NCI-H345 treated with DMSO at 0.1 percent for 48 hours (cell line): Measurements from ENCODE around the gene AIF1.

Source experiments
- DNase-seq: peaks from one replicate; lab custom pipeline; 2025; ENCODE audit not compliant: unreplicated experiment; lab: John Stamatoyannopoulos, UW

AIF1 gene

DNA sequence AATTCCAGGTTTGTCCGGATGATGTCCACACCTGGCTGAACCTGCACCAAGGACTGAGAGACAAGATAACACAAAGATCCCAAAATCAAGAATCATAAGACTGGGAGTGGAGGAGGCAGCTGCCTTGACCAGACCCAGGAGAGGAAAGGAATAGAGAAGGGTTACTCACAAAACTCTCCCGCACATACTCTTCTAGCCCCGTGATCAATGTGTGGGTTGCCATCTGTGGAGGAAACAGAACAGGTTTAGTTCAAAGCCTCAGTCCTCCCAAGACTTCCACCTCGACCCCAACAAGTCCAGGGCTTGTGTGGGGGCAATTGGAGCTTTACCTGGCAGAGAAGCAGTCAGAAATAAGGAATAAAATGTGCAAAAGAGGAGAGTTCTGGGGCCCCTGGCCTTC is 26.3 kb downstream of the AIF1 start:
- DNase-seq, result no peak

GRCh38 chr6:31642798-31643570 is 27.9 kb downstream of the AIF1 start:
- DNase-seq, result no peak

DNA sequence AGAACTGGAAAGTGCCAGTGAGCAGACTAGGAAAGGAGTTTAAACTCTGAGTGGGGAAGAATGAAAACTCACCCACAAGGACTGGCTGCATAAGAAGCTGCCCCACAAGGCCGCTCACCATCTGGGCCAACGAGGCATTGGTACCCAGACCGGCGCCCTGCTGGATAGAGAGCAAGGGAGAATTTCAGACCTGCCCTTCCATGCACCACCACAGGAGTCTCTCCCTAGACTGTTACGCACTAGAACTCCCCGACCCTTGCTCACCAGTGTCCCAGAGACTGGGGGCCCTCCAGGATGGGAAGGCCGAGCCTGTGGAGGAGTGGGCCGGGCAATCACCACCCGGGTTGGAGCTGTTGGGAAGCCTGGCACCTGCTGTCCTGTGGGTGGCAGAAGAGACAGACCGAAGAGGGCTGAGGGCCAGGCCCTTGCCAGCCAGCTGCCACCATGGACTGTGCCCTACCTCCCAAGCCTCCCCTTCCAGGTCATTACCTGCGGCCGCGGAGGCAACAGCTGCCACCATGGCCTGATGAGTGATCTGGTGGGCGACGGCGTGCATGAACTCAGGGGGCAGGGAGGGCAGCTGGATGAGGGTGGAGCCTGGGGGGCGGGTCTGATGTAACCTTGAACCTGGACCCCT is 28.9 kb downstream of the AIF1 start:
- DNase-seq, result no peak

GRCh38 chr6:31645325-31645724 is 30.3 kb downstream of the AIF1 start:
- no peak for DNase-seq

- peak; percentile 26 for DNase-seq
Observed at GRCh38 chr6:31651602-31652191, 36.7 kb downstream of the AIF1 start.

GRCh38 chr6:31652925-31653724 is 38.1 kb downstream of the AIF1 start:
- no peak for DNase-seq

- DNase-seq, result no peak
Observed at GRCh38 chr6:31654574-31655348, 39.7 kb downstream of the AIF1 start.

DNA sequence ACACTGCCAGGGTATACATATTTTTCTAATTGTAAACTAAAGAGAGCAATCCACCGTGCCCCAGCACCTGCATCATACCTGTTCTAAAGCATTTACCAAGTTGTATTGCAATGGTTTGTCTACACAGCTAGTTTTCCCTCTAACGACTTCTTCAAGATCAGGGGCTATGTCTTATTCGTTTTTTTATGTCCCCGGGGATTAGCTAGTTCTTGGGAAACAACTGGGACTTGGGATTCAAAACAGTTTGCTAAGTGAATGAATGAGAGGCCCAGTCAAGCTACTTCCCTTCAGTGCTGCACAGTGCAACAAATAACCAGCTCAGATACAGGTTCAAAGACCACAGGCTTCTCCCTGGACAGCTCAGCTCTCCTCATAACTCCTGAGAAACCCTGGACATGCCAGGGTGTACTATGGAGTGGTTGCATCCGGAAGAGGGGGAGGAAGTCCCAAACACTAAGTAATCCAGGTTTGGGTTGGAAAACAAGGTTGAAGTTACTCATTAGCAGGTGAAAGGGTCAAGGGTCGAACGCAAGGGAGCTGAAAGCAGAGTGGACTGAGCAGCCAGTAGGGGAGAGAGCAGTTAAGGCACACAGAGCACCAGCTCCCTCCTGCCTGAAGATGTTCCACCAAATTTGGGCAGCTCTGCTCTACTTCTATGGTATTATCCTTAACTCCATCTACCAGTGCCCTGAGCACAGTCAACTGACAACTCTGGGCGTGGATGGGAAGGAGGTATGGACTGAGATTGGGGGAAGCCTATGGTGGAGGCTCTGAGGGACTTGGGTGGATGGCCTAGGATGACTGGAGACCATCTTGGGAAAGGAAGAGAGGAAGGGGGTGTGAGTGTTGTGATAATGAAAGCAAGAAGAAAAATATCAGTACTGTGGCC is 40.6 kb downstream of the AIF1 start, which contains the start of gene APOM:
Gene APOM, plus strand, starts transcription at position 546 of the 889 bp plus-strand sequence. Its CDS starts 73 bp downstream, at position 619.
- DNase-seq, result no peak

DNA sequence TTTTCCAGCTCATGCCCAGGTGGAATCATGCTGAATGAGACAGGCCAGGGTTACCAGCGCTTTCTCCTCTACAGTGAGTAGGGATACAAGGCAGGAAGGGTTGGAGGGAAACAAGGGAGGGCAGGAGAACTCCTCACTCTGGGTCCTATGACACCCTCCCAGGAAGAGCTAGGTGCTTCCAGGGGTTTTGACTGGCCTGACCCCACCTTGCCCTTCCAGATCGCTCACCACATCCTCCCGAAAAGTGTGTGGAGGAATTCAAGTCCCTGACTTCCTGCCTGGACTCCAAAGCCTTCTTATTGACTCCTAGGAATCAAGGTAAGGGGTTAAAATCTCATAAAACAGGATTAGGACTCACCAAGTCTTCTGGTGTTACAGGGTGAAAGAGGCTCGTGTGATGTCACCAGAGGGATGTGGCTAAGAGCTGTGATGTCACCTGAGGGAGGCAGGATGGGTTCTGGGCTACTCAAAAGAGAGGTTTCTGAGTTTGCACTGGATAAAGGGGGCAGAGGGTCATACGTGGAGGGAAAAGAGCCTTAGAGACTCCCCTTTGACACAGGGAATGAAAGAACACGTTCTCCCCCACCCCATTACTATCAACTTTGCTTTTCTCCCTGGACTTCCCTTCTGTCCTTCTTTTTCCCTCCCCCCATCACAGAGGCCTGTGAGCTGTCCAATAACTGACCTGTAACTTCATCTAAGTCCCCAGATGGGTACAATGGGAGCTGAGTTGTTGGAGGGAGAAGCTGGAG is 42.5 kb downstream of the AIF1 start:
- no peak for DNase-seq

- DNase-seq, result no peak
Observed at GRCh38 chr6:31658158-31658688, 43.2 kb downstream of the AIF1 start.

DNA sequence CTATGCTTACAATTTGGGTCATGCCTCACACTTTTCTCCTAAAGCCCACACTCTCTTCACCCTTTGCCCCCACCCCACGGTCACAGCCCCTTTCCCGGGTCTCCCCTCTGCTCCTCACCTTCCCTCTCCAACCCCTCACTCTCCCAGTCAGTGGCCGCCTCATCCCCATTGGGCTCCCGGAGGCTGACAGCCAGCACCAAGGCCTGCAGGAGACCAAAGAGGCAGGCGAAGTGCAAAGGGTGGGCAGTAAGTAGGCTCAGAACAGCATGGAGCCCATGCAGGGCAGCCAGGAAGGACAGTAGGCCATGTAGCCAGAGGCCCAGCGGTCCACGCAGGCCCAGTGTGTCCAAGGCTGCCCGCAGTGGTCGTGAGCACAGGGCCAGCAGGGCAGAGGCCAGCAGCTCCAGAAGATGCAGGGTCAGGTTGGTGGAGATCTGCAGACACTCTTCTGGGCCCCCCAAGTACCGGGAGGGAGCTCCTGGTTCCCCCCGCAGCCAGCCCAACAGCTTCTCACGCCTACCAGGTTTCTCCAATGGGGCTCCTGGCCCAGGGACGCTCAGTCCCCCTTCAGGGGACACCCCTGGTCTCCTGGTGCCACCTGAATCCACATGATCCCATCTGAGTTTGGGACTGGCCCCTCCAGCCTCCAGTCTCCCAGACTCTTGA is 44.1 kb downstream of the AIF1 start:
- no peak for DNase-seq

DNA sequence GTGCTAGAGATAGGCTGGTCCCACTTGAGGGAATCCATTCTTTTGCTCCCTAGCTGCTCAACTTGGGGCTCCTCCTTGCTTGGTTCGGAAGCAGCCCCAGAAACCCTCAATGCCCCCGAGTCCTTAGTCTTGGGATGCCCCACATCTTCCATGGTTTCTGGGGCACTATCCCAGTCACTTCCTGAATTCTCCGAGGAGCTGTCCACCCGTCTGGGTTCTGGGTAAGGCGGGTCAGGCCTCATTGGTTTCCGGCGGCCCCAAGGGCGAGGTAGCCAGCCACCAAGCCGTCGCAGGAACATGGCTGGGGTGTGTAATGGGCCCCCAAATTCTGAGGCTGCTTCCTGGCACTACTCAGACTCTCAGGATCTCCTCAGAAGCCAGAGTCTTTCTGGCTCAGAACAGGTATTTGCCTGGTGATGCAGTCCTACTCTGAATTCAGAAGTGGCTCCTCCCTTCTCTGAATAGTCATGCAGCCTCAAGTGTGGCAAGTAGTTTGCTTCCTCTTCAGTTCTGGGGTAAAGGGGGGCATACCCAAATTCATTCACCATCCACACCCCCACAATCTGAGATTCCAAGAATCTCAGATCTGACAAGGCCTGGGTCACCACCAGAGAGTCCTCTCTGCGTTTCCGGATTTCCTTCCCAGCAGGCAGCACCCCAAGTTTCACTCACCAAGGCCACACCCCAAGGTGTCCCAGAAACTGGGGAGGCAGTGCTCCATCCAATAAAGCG is 44.8 kb downstream of the AIF1 start:
- no peak for DNase-seq

- DNase-seq, result peak; percentile 65
Observed at GRCh38 chr6:31660381-31661261, 45.6 kb downstream of the AIF1 start, which contains the start of gene C6orf47. TSS of gene C6orf47 (minus strand) at chr6:31660778. CDS start at chr6:31659947, 831 bp downstream.

GRCh38 chr6:31661262-31662123 is 46.5 kb downstream of the AIF1 start:
- DNase-seq, result no peak

DNA sequence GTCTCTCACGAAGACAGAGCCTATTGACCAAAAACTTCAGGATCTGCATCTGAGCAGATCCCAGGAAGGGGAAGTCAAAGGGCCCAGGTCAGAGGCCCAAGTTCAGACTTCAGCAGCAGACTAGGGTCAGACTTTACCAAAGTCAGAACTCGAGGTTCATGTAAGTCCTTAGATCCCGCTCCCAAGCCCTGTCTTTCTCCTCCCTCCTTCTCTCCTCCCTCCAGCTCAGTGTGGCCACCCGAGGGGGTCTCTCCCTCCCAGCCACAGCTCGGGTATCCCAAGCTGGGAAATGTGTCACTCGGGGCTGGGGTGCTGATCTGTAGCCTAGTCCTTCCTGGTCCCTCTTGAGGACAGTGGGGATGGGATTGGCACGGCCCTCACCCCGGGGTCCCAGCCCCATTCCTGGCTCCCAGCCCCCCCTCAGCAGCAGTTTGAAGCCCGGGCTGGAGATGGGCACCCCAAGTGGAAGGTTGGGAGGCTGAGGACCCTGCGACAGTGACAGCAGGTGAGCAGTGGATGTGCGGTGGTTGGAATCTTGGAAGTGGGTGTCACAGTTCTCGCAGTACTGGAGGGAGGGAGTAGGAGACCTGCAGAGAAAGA is 47.2 kb downstream of the AIF1 start:
- DNase-seq, result no peak
